ENCODE results near the gene GARS1.
"Not testable (repeated sequence)": the region's sequence is repeated elsewhere in the genome, so short reads cannot be mapped to it uniquely, and the experiment has no call there.

The GARS1 gene

GRCh38 chr7:30556840-30557239, 37.8 kb upstream of the GARS1 start:
- no peak overlapping the region for H3K27ac ChIP-seq (ENCODE audit: low read length)
- H3K36me3 ChIP-seq (ENCODE audit: control insufficient read depth in 2 of 2, insufficient read depth in 2 of 2, low read length in 2 of 2), result peaks cover 2 to 6% of the 10 kb centered on the region in 2 donors
- H3K9me3 ChIP-seq (ENCODE audit: control insufficient read depth in 2 of 2, low read length in 2 of 2), result no peaks in the 10 kb centered on the region
- no peaks in the 10 kb centered on the region for H3K4me1 ChIP-seq (ENCODE audit: control insufficient read depth, insufficient read depth, low read length)
- H3K27me3 ChIP-seq (ENCODE audit: control insufficient read depth in 1 of 2, insufficient read depth in 2 of 2, low read length in 2 of 2), result no peaks in the 10 kb centered on the region
- no peak overlapping the region for H3K4me3 ChIP-seq (ENCODE audit: low read length in 2 of 2)
- H3K9ac ChIP-seq (ENCODE audit: low read length in 2 of 2), result no peak overlapping the region

GRCh38 chr7:30557245-30557644, 37.4 kb upstream of the GARS1 start:
- Histone ChIP-seq H3K4me1 (ENCODE audit: control insufficient read depth, insufficient read depth, low read length) (no peaks in the 10 kb centered on the region), H3K9me3 (ENCODE audit: control insufficient read depth in 2 of 2, low read length in 2 of 2) (no peaks in the 10 kb centered on the region), H3K4me3 (ENCODE audit: low read length in 2 of 2) (no peak overlapping the region), H3K9ac (ENCODE audit: low read length in 2 of 2) (no peak overlapping the region), H3K36me3 (ENCODE audit: control insufficient read depth in 2 of 2, insufficient read depth in 2 of 2, low read length in 2 of 2) (peaks cover 2 to 8% of the 10 kb centered on the region in 2 donors), H3K27me3 (ENCODE audit: control insufficient read depth in 1 of 2, insufficient read depth in 2 of 2, low read length in 2 of 2) (no peaks in the 10 kb centered on the region), H3K27ac (ENCODE audit: low read length) (no peak overlapping the region)

GRCh38 chr7:30559611-30560010, 35.1 kb upstream of the GARS1 start:
- Histone ChIP-seq H3K27me3 (ENCODE audit: control insufficient read depth in 1 of 2, insufficient read depth in 2 of 2, low read length in 2 of 2) (no peaks in the 10 kb centered on the region), H3K9ac (ENCODE audit: low read length in 2 of 2) (no peak overlapping the region), H3K4me3 (ENCODE audit: low read length in 2 of 2) (no peak overlapping the region), H3K36me3 (ENCODE audit: control insufficient read depth in 2 of 2, insufficient read depth in 2 of 2, low read length in 2 of 2) (peaks cover 7 to 12% of the 10 kb centered on the region in 2 donors), H3K4me1 (ENCODE audit: control insufficient read depth, insufficient read depth, low read length) (peaks cover 2% of the 10 kb centered on the region), H3K27ac (ENCODE audit: low read length) (no peak overlapping the region), H3K9me3 (ENCODE audit: control insufficient read depth in 2 of 2, low read length in 2 of 2) (no peaks in the 10 kb centered on the region)

- Histone ChIP-seq H3K36me3 (ENCODE audit: control insufficient read depth in 2 of 2, insufficient read depth in 2 of 2, low read length in 2 of 2) (peaks cover 5 to 12% of the 10 kb centered on the region in 2 donors), H3K27ac (ENCODE audit: low read length) (no peak overlapping the region), H3K27me3 (ENCODE audit: control insufficient read depth in 1 of 2, insufficient read depth in 2 of 2, low read length in 2 of 2) (no peaks in the 10 kb centered on the region), H3K4me1 (ENCODE audit: control insufficient read depth, insufficient read depth, low read length) (peaks cover 2% of the 10 kb centered on the region), H3K9ac (ENCODE audit: low read length in 2 of 2) (no peak overlapping the region), H3K9me3 (ENCODE audit: control insufficient read depth in 2 of 2, low read length in 2 of 2) (no peaks in the 10 kb centered on the region), H3K4me3 (ENCODE audit: low read length in 2 of 2) (no peak overlapping the region)
These were observed 33.3 kb upstream of the GARS1 start for GRCh38 chr7:30561389-30561788.

- no peaks in the 10 kb centered on the region for H3K27me3 ChIP-seq (ENCODE audit: control insufficient read depth in 1 of 2, insufficient read depth in 2 of 2, low read length in 2 of 2)
These were observed 32.2 kb upstream of the GARS1 start for GRCh38 chr7:30562498-30562897.

GRCh38 chr7:30562909-30563308, 31.8 kb upstream of the GARS1 start:
- Histone ChIP-seq H3K27ac (ENCODE audit: low read length) (no peak overlapping the region), H3K4me1 (ENCODE audit: control insufficient read depth, insufficient read depth, low read length) (peaks cover 2% of the 10 kb centered on the region), H3K27me3 (ENCODE audit: control insufficient read depth in 1 of 2, insufficient read depth in 2 of 2, low read length in 2 of 2) (no peaks in the 10 kb centered on the region), H3K9me3 (ENCODE audit: control insufficient read depth in 2 of 2, low read length in 2 of 2) (no peaks in the 10 kb centered on the region), H3K9ac (ENCODE audit: low read length in 2 of 2) (no peak overlapping the region), H3K4me3 (ENCODE audit: low read length in 2 of 2) (no peak overlapping the region), H3K36me3 (ENCODE audit: control insufficient read depth in 2 of 2, insufficient read depth in 2 of 2, low read length in 2 of 2) (peaks cover 9 to 19% of the 10 kb centered on the region in 2 donors)

More at GRCh38 chr7:30562498-30562897, 32.2 kb upstream of the GARS1 start:
- Histone ChIP-seq H3K36me3 (ENCODE audit: control insufficient read depth in 2 of 2, insufficient read depth in 2 of 2, low read length in 2 of 2) (peaks cover 9 to 18% of the 10 kb centered on the region in 2 donors), H3K4me3 (ENCODE audit: low read length in 2 of 2) (no peak overlapping the region), H3K9ac (ENCODE audit: low read length in 2 of 2) (no peak overlapping the region), H3K9me3 (ENCODE audit: control insufficient read depth in 2 of 2, low read length in 2 of 2) (no peaks in the 10 kb centered on the region), H3K27ac (ENCODE audit: low read length) (no peak overlapping the region), H3K4me1 (ENCODE audit: control insufficient read depth, insufficient read depth, low read length) (peaks cover 2% of the 10 kb centered on the region)

- Histone ChIP-seq H3K36me3 (ENCODE audit: control insufficient read depth in 2 of 2, insufficient read depth in 2 of 2, low read length in 2 of 2) (peaks cover 10 to 24% of the 10 kb centered on the region in 2 donors), H3K4me1 (ENCODE audit: control insufficient read depth, insufficient read depth, low read length) (peaks cover 2% of the 10 kb centered on the region), H3K4me3 (ENCODE audit: low read length in 2 of 2) (no peak overlapping the region), H3K27ac (ENCODE audit: low read length) (no peak overlapping the region), H3K9me3 (ENCODE audit: control insufficient read depth in 2 of 2, low read length in 2 of 2) (no peaks in the 10 kb centered on the region), H3K27me3 (ENCODE audit: control insufficient read depth in 1 of 2, insufficient read depth in 2 of 2, low read length in 2 of 2) (no peaks in the 10 kb centered on the region), H3K9ac (ENCODE audit: low read length in 2 of 2) (no peak overlapping the region)
These were observed 31.2 kb upstream of the GARS1 start for GRCh38 chr7:30563326-30563942.

GRCh38 chr7:30564243-30564892, 30.3 kb upstream of the GARS1 start:
- Histone ChIP-seq H3K9me3 (ENCODE audit: control insufficient read depth in 2 of 2, low read length in 2 of 2) (no peaks in the 10 kb centered on the region), H3K4me3 (ENCODE audit: low read length in 2 of 2) (no peak overlapping the region), H3K36me3 (ENCODE audit: control insufficient read depth in 2 of 2, insufficient read depth in 2 of 2, low read length in 2 of 2) (peaks cover 11 to 25% of the 10 kb centered on the region in 2 donors), H3K27me3 (ENCODE audit: control insufficient read depth in 1 of 2, insufficient read depth in 2 of 2, low read length in 2 of 2) (no peaks in the 10 kb centered on the region), H3K27ac (ENCODE audit: low read length) (no peak overlapping the region), H3K4me1 (ENCODE audit: control insufficient read depth, insufficient read depth, low read length) (peaks cover 2% of the 10 kb centered on the region), H3K9ac (ENCODE audit: low read length in 2 of 2) (no peak overlapping the region)

GRCh38 chr7:30566596-30566995, 28.1 kb upstream of the GARS1 start:
- no peak overlapping the region for H3K27ac ChIP-seq (ENCODE audit: low read length)
- peaks cover 2% of the 10 kb centered on the region for H3K4me1 ChIP-seq (ENCODE audit: control insufficient read depth, insufficient read depth, low read length)
- H3K4me3 ChIP-seq (ENCODE audit: low read length in 2 of 2), result no peak overlapping the region
- no peak overlapping the region for H3K9ac ChIP-seq (ENCODE audit: low read length in 2 of 2)
- no peaks in the 10 kb centered on the region for H3K27me3 ChIP-seq (ENCODE audit: control insufficient read depth in 1 of 2, insufficient read depth in 2 of 2, low read length in 2 of 2)
- H3K36me3 ChIP-seq (ENCODE audit: control insufficient read depth in 2 of 2, insufficient read depth in 2 of 2, low read length in 2 of 2), result peaks cover 11 to 22% of the 10 kb centered on the region in 2 donors
- no peaks in the 10 kb centered on the region for H3K9me3 ChIP-seq (ENCODE audit: control insufficient read depth in 2 of 2, low read length in 2 of 2)

GRCh38 chr7:30567081-30567480, 27.6 kb upstream of the GARS1 start:
- Histone ChIP-seq H3K9ac (ENCODE audit: low read length in 2 of 2) (no peak overlapping the region), H3K27ac (ENCODE audit: low read length) (no peak overlapping the region), H3K4me1 (ENCODE audit: control insufficient read depth, insufficient read depth, low read length) (peaks cover 2% of the 10 kb centered on the region), H3K36me3 (ENCODE audit: control insufficient read depth in 2 of 2, insufficient read depth in 2 of 2, low read length in 2 of 2) (peaks cover 11 to 17% of the 10 kb centered on the region in 2 donors), H3K4me3 (ENCODE audit: low read length in 2 of 2) (no peak overlapping the region), H3K9me3 (ENCODE audit: control insufficient read depth in 2 of 2, low read length in 2 of 2) (no peaks in the 10 kb centered on the region), H3K27me3 (ENCODE audit: control insufficient read depth in 1 of 2, insufficient read depth in 2 of 2, low read length in 2 of 2) (no peaks in the 10 kb centered on the region)

GRCh38 chr7:30570238-30570637, 24.4 kb upstream of the GARS1 start:
- H3K9me3 ChIP-seq (ENCODE audit: control insufficient read depth in 2 of 2, low read length in 2 of 2); H3K27me3 ChIP-seq (ENCODE audit: control insufficient read depth in 1 of 2, insufficient read depth in 2 of 2, low read length in 2 of 2); H3K27ac ChIP-seq (ENCODE audit: low read length); H3K9ac ChIP-seq (ENCODE audit: low read length in 2 of 2); H3K4me1 ChIP-seq (ENCODE audit: control insufficient read depth, insufficient read depth, low read length); H3K4me3 ChIP-seq (ENCODE audit: low read length in 2 of 2): not testable (repeated sequence)
- H3K36me3 ChIP-seq (ENCODE audit: control insufficient read depth in 2 of 2, insufficient read depth in 2 of 2, low read length in 2 of 2), result peaks cover 8 to 13% of the 10 kb centered on the region in 2 donors
